HepG2 (cell line): ENCODE results near the gene TOMM7. TPM values are rescaled to one million over a fixed set of nuclear protein-coding genes. Genes with fewer than 3 reads are reported as not detected.

ENCODE experiments used
- HNF4A ChIP-seq: sonication (generic); formaldehyde crosslinking; IDR thresholded peaks from 2 replicates; pipeline ENCODE4 v1.4.0; 2020; ENCODE audit warnings: missing genetic modification reagents
- MIXL1 ChIP-seq: IDR thresholded peaks from 2 replicates; pipeline ENCODE4 v1.6.1; 2016
- NFE2 ChIP-seq: sonication (generic); formaldehyde crosslinking; IDR thresholded peaks from 2 replicates; pipeline ENCODE4 v1.4.0; 2020; ENCODE audit warnings: missing genetic modification reagents
- NKX3-1 ChIP-seq: sonication (generic); formaldehyde crosslinking; IDR thresholded peaks from 2 replicates; pipeline ENCODE4 v1.5.0; 2020; ENCODE audit warnings: missing genetic modification reagents
- NRL ChIP-seq: sonication (generic); formaldehyde crosslinking; IDR thresholded peaks from 2 replicates; pipeline ENCODE4 v1.5.0; 2020; ENCODE audit warnings: missing genetic modification reagents, mild to moderate bottlenecking, moderate library complexity, borderline replicate concordance
- PPARG ChIP-seq: conservative IDR thresholded peaks from 2 replicates; pipeline ENCODE4 v1.6.1; 2016; ENCODE audit warnings: missing biosample characterization, missing genetic modification reagents
- SATB2 ChIP-seq: sonication (generic); formaldehyde crosslinking; IDR thresholded peaks from 2 replicates; pipeline ENCODE4 v1.5.0; 2020; ENCODE audit warnings: missing genetic modification reagents
- SPEN ChIP-seq: sonication (generic); formaldehyde crosslinking; IDR thresholded peaks from 2 replicates; pipeline ENCODE4 v1.5.1; 2020; ENCODE audit warnings: low read depth, mild to moderate bottlenecking, missing genetic modification reagents
- TEAD3 ChIP-seq: optimal IDR thresholded peaks from 2 replicates; pipeline ENCODE3; 2016; ENCODE audit warnings: borderline replicate concordance
- ZNF232 ChIP-seq: sonication (generic); formaldehyde crosslinking; IDR thresholded peaks from 2 replicates; pipeline ENCODE4 v1.4.0; 2020; ENCODE audit warnings: missing genetic modification reagents, borderline replicate concordance
- polyA plus RNA-seq, 8 experiments: library from polyadenylated mRNA; depleted of rRNA in 3 of 8; stranded (reverse) in 7 of 8; unstranded in 1 of 8; fragments of >200 nt; fragmentation: Illumina TruSeq in 4 of 8; extraction: Trizol in 4 of 8; gene quantifications; 2 replicates each; pipeline versions ENCODE4 v1.2.1 to v1.2.3, GENCODE V29; 2011 to 2016; ENCODE audit warnings: low read depth in 4 of 8, missing spikeins in 1 of 8, mixed read lengths in 1 of 8; ENCODE audit not compliant: insufficient read depth in 1 of 8
- total RNA-seq, 5 experiments: library from RNA; depleted of rRNA; stranded (reverse); fragments of >200 nt; fragmentation: Illumina TruSeq; extraction: Trizol; gene quantifications; 2 replicates each; pipeline ENCODE4 v1.2.3, GENCODE V29; 2016; ENCODE audit warnings: low read depth in 1 of 5
- TF ChIP-seq, protein P1 (sequence below): sonication (generic); formaldehyde crosslinking; IDR thresholded peaks from one replicate; pipeline ENCODE4 v1.5.1; 2020; ENCODE audit warnings: mild to moderate bottlenecking, missing genetic modification reagents; ENCODE audit errors: not compliant biosample characterization
- TF ChIP-seq, protein P2 (sequence below): IDR thresholded peaks from 2 replicates; pipeline ENCODE4 v1.6.1; 2016; ENCODE audit warnings: low read depth, missing genetic modification reagents, missing compliant biosample characterization
- TF ChIP-seq, protein P3 (sequence below): sonication (generic); formaldehyde crosslinking; IDR thresholded peaks from 2 replicates; pipeline ENCODE4 v1.5.0; 2020; ENCODE audit warnings: missing genetic modification reagents
- TF ChIP-seq, protein P4 (sequence below): sonication (generic); formaldehyde crosslinking; IDR thresholded peaks from 2 replicates; pipeline ENCODE4 v1.8.1; 2023; ENCODE audit warnings: mild to moderate bottlenecking, missing genetic modification reagents, borderline replicate concordance

The TOMM7 gene
- total and polyA plus RNA-seq, 2 of the 13 experiments (the other 11 are each of a cell fraction or from before 2014, with no cell fraction given), result 251 to 369 TPM

GRCh38 chr7:22851145-22851544 is 28.5 kb upstream of the TOMM7 start (continued):
- TF ChIP-seq, protein P1, sequence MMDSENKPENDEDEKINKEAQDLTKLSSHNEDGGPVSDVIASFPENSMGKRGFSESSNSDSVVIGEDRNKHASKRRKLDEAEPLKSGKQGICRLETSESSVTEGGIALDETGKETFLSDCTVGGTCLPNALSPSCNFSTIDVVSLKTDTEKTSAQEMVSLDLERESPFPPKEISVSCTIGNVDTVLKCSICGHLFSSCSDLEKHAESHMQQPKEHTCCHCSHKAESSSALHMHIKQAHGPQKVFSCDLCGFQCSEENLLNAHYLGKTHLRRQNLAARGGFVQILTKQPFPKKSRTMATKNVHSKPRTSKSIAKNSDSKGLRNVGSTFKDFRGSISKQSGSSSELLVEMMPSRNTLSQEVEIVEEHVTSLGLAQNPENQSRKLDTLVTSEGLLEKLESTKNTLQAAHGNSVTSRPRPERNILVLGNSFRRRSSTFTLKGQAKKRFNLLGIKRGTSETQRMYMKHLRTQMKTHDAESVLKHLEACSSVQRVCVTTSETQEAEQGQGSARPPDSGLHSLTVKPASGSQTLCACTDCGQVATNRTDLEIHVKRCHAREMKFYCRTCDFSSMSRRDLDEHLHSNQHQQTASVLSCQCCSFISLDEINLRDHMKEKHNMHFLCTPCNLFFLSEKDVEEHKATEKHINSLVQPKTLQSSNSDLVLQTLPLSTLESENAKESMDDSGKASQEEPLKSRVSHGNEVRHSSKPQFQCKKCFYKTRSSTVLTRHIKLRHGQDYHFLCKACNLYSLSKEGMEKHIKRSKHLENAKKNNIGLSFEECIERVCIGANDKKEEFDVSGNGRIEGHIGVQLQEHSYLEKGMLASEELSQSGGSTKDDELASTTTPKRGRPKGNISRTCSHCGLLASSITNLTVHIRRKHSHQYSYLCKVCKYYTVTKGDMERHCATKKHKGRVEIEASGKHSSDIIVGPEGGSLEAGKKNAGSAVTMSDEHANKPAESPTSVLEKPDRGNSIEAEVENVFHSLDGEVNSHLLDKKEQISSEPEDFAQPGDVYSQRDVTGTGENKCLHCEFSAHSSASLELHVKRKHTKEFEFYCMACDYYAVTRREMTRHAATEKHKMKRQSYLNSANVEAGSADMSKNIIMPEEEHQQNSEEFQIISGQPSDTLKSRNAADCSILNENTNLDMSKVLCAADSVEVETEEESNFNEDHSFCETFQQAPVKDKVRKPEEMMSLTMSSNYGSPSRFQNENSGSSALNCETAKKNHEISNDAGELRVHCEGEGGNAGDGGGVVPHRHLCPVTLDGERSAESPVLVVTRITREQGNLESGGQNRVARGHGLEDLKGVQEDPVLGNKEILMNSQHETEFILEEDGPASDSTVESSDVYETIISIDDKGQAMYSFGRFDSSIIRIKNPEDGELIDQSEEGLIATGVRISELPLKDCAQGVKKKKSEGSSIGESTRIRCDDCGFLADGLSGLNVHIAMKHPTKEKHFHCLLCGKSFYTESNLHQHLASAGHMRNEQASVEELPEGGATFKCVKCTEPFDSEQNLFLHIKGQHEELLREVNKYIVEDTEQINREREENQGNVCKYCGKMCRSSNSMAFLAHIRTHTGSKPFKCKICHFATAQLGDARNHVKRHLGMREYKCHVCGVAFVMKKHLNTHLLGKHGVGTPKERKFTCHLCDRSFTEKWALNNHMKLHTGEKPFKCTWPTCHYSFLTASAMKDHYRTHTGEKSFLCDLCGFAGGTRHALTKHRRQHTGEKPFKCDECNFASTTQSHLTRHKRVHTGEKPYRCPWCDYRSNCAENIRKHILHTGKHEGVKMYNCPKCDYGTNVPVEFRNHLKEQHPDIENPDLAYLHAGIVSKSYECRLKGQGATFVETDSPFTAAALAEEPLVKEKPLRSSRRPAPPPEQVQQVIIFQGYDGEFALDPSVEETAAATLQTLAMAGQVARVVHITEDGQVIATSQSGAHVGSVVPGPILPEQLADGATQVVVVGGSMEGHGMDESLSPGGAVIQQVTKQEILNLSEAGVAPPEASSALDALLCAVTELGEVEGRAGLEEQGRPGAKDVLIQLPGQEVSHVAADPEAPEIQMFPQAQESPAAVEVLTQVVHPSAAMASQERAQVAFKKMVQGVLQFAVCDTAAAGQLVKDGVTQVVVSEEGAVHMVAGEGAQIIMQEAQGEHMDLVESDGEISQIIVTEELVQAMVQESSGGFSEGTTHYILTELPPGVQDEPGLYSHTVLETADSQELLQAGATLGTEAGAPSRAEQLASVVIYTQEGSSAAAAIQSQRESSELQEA (CRISPR knock-in tag), result no peak
- TF ChIP-seq, protein P2, sequence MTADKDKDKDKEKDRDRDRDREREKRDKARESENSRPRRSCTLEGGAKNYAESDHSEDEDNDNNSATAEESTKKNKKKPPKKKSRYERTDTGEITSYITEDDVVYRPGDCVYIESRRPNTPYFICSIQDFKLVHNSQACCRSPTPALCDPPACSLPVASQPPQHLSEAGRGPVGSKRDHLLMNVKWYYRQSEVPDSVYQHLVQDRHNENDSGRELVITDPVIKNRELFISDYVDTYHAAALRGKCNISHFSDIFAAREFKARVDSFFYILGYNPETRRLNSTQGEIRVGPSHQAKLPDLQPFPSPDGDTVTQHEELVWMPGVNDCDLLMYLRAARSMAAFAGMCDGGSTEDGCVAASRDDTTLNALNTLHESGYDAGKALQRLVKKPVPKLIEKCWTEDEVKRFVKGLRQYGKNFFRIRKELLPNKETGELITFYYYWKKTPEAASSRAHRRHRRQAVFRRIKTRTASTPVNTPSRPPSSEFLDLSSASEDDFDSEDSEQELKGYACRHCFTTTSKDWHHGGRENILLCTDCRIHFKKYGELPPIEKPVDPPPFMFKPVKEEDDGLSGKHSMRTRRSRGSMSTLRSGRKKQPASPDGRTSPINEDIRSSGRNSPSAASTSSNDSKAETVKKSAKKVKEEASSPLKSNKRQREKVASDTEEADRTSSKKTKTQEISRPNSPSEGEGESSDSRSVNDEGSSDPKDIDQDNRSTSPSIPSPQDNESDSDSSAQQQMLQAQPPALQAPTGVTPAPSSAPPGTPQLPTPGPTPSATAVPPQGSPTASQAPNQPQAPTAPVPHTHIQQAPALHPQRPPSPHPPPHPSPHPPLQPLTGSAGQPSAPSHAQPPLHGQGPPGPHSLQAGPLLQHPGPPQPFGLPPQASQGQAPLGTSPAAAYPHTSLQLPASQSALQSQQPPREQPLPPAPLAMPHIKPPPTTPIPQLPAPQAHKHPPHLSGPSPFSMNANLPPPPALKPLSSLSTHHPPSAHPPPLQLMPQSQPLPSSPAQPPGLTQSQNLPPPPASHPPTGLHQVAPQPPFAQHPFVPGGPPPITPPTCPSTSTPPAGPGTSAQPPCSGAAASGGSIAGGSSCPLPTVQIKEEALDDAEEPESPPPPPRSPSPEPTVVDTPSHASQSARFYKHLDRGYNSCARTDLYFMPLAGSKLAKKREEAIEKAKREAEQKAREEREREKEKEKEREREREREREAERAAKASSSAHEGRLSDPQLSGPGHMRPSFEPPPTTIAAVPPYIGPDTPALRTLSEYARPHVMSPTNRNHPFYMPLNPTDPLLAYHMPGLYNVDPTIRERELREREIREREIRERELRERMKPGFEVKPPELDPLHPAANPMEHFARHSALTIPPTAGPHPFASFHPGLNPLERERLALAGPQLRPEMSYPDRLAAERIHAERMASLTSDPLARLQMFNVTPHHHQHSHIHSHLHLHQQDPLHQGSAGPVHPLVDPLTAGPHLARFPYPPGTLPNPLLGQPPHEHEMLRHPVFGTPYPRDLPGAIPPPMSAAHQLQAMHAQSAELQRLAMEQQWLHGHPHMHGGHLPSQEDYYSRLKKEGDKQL, result no peak
- no peak for TF ChIP-seq TEAD3 (CRISPR knock-in tag)
- no peak for TF ChIP-seq MIXL1 (CRISPR knock-in tag)
- no peak for TF ChIP-seq SATB2 (CRISPR knock-in tag)
- TF ChIP-seq, protein P3, sequence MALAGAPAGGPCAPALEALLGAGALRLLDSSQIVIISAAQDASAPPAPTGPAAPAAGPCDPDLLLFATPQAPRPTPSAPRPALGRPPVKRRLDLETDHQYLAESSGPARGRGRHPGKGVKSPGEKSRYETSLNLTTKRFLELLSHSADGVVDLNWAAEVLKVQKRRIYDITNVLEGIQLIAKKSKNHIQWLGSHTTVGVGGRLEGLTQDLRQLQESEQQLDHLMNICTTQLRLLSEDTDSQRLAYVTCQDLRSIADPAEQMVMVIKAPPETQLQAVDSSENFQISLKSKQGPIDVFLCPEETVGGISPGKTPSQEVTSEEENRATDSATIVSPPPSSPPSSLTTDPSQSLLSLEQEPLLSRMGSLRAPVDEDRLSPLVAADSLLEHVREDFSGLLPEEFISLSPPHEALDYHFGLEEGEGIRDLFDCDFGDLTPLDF (CRISPR knock-in tag), result no peak
- TF ChIP-seq HNF4A (CRISPR knock-in tag), result no peak
- TF ChIP-seq, protein P4, sequence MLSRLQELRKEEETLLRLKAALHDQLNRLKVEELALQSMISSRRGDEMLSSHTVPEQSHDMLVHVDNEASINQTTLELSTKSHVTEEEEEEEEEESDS (CRISPR knock-in tag), result no peak
- TF ChIP-seq SPEN (CRISPR knock-in tag), result no peak
- TF ChIP-seq NRL, result no peak
- no peak for TF ChIP-seq NKX3-1 (CRISPR knock-in tag)
- no peak for TF ChIP-seq ZNF232 (CRISPR knock-in tag)
- TF ChIP-seq NFE2 (CRISPR knock-in tag), result no peak
- TF ChIP-seq PPARG, result no peak
